D341Med (cell line): ENCODE data around the gene SMARCB1.

Experiments
- DNase-seq: peaks from one replicate; pipeline ENCODE4 v3.0.0; 2012; ENCODE audit warnings: low spot score

The SMARCB1 gene

GRCh38 chr22:23780146-23780748 lies 6.5 kb upstream of the SMARCB1 start:
- DNase-seq, result no peak

GRCh38 chr22:23781065-23781464 lies 5.7 kb upstream of the SMARCB1 start:
- DNase-seq, result no peak

- no peak for DNase-seq
These were observed 5.1 kb upstream of the SMARCB1 start for GRCh38 chr22:23781511-23782183.

- DNase-seq, result no peak
These were observed 4.5 kb upstream of the SMARCB1 start for GRCh38 chr22:23782252-23782651.

GRCh38 chr22:23782703-23783102 lies 4.1 kb upstream of the SMARCB1 start:
- DNase-seq, result no peak

- DNase-seq, result no peak
These were observed 3.3 kb upstream of the SMARCB1 start for GRCh38 chr22:23783265-23784150.

GRCh38 chr22:23784215-23784732 lies 2.5 kb upstream of the SMARCB1 start:
- DNase-seq, result no peak

- DNase-seq, result no peak
These were observed 480 bp upstream of the SMARCB1 start for GRCh38 chr22:23786261-23786710.

- no peak for DNase-seq
These were observed 782 bp downstream of the SMARCB1 start for GRCh38 chr22:23787600-23787896.

- DNase-seq, result no peak
These were observed 1.1 kb downstream of the SMARCB1 start for GRCh38 chr22:23787910-23788309.

GRCh38 chr22:23789121-23789520 lies 2.4 kb downstream of the SMARCB1 start:
- DNase-seq, result no peak

GRCh38 chr22:23789638-23790037 lies 2.9 kb downstream of the SMARCB1 start:
- DNase-seq, result no peak

- DNase-seq, result no peak
These were observed 4.3 kb downstream of the SMARCB1 start for GRCh38 chr22:23790819-23791737.

- DNase-seq, result no peak
These were observed 5.2 kb downstream of the SMARCB1 start for GRCh38 chr22:23791738-23792645.

GRCh38 chr22:23793326-23793725 lies 6.6 kb downstream of the SMARCB1 start:
- no peak for DNase-seq

- no peak for DNase-seq
These were observed 9.7 kb downstream of the SMARCB1 start for GRCh38 chr22:23796461-23796860.

GRCh38 chr22:23800297-23801237 lies 13.8 kb downstream of the SMARCB1 start:
- no peak for DNase-seq

- no peak for DNase-seq
These were observed 14.6 kb downstream of the SMARCB1 start for GRCh38 chr22:23801238-23801821.

- DNase-seq, result no peak
These were observed 15.2 kb downstream of the SMARCB1 start for GRCh38 chr22:23801886-23802377.
